Bone marrow (tissue), 2 donors: ENCODE results near the gene CACNG5.

Source experiments
- DNase-seq, 2 donors: peaks; one replicate each; lab custom pipeline; 2025; lab: John Stamatoyannopoulos, UW

CACNG5 gene

GRCh38 chr17:66834919-66835454 lies at the start of gene CACNG5:
Gene CACNG5, plus strand, starts transcription at chr17:66835117. Its CDS starts 42,216 bp downstream, at chr17:66877333.
- DNase-seq: no peak

- no peak for DNase-seq
Observed at GRCh38 chr17:66786107-66786506, 48.8 kb upstream of the CACNG5 start.

- no peak for DNase-seq
Observed at GRCh38 chr17:66787914-66788313, 47.0 kb upstream of the CACNG5 start.

- no peak for DNase-seq
Observed at GRCh38 chr17:66789093-66789492, 45.8 kb upstream of the CACNG5 start.

- DNase-seq: no peak
Observed at GRCh38 chr17:66789961-66790437, 44.9 kb upstream of the CACNG5 start.

GRCh38 chr17:66790501-66791061 lies 44.3 kb upstream of the CACNG5 start:
- no peak for DNase-seq

GRCh38 chr17:66791347-66791746 lies 43.6 kb upstream of the CACNG5 start:
- DNase-seq: peak in 1 of 2 donors; percentile 58

- DNase-seq: no peak
Observed at GRCh38 chr17:66793814-66794213, 41.1 kb upstream of the CACNG5 start.

- no peak for DNase-seq
Observed at GRCh38 chr17:66795486-66795885, 39.4 kb upstream of the CACNG5 start.

GRCh38 chr17:66799849-66800537 lies 34.9 kb upstream of the CACNG5 start:
- DNase-seq: no peak

- DNase-seq: no peak
Observed at GRCh38 chr17:66803474-66803951, 31.4 kb upstream of the CACNG5 start.

- no peak for DNase-seq
Observed at GRCh38 chr17:66805567-66805966, 29.4 kb upstream of the CACNG5 start.

GRCh38 chr17:66807182-66807581 lies 27.7 kb upstream of the CACNG5 start:
- no peak for DNase-seq

GRCh38 chr17:66809408-66809807 lies 25.5 kb upstream of the CACNG5 start:
- no peak for DNase-seq

- no peak for DNase-seq
Observed at GRCh38 chr17:66810951-66811682, 23.8 kb upstream of the CACNG5 start.

- no peak for DNase-seq
Observed at GRCh38 chr17:66811683-66812054, 23.2 kb upstream of the CACNG5 start.

GRCh38 chr17:66812571-66812970 lies 22.3 kb upstream of the CACNG5 start:
- DNase-seq: no peak

GRCh38 chr17:66813296-66813695 lies 21.6 kb upstream of the CACNG5 start:
- DNase-seq: no peak

GRCh38 chr17:66814026-66814425 lies 20.9 kb upstream of the CACNG5 start:
- no peak for DNase-seq

- DNase-seq: no peak
Observed at GRCh38 chr17:66814570-66814969, 20.3 kb upstream of the CACNG5 start.

GRCh38 chr17:66817750-66818149 lies 17.2 kb upstream of the CACNG5 start:
- DNase-seq: no peak

- DNase-seq: no peak
Observed at GRCh38 chr17:66819466-66819865, 15.5 kb upstream of the CACNG5 start.

GRCh38 chr17:66822009-66822408 lies 12.9 kb upstream of the CACNG5 start:
- no peak for DNase-seq
